Esophagus mucosa (tissue), 1 donor: ENCODE data around the gene LRRK1. TPM values are rescaled to one million over a fixed set of nuclear protein-coding genes. Genes with fewer than 3 reads are reported as not detected.

Experiments
- ATAC-seq: fragments of 200-7000 bp; cut with Tn5 transposase; one replicate; pipeline ENCODE4 v1.9.1; 2020
- total RNA-seq: library from RNA; stranded (reverse); gene quantifications from one replicate; pipeline ENCODE4 v1.2.4, GENCODE V29; 2023
- donor health status: DM: yes; HTN: yes; CAD: no.

The LRRK1 gene
- total RNA-seq, 1 donor from 2014 or later, result 14.2 TPM

GRCh38 chr15:100918034-100918689 lies 995 bp upstream of the LRRK1 start:
- ATAC-seq, result peak; percentile 93

DNA sequence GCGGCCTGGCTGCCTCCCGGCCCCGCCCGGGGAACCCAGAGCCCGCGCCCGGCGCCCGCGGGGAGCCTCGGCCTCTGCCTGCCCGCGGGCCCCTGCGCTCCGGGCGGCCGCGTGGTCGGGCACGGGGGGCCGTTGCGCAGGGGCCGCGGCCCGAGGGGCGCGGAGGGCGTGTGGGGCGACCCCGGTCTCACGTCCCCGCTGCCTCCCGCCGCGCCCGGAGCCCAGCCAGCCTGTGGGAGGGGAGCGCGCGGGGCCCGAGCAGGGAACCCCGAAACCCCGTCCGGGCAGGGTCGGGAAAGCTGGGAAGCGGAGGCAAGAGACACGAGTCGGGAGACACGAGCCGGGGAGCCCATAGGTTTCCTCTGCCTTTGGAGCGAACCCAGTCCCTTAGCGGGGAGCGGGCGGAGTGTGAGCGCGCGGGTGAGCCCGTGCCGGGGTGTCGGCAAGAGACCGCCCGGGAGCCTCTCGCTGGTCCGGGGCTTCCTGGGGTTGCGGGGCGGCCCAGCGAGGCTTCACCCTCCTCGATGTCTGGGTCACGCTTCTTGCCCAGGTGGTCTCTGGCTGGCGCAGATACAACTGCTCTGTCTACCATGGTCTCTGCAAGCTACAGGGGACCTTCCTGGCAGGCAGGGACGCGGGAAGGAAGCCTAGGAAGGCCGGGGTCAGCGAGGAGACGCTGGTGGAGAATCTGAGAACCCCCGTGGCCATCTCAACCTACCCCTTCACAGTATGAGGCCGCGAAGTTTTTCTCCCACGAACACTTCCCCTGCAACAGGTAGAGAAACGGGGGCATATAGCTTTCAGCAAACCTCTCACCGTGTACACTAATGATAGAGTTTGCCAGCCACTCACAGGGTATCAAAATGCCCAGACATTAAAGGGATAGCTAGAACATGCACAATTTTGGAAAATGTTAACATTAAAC lies 586 bp downstream of the LRRK1 start:
- ATAC-seq, result peak; percentile 19

DNA sequence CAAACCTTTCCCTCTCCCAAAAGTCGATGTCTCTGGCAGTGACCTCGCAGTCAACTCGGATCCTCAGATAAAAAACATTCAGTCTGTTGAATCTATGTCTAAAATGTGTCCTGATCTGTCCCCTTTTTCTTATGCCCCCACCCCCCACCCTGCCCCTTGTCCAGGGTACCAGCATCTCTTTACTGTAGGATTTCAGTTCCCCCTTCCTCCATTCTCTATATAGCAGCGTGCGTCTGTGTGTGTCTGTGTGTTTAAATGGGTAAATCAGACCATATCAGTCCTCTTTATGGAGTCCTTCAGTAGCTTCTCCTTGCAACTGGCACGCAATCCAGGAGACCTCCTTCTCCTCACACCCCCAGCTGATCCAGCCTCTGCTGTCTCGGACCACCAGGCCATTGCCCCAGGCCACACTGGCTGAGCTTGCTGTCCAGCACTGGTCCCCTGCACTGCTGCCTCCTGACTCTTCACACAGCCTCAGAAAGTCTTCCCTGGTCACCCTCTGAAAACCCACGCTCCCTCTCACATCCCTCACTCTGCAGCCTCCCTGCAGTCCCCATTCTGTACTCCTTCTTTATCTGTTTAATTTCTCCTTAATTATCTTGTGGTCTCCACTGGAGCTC lies 1.5 kb downstream of the LRRK1 start:
- ATAC-seq, result no peak

DNA sequence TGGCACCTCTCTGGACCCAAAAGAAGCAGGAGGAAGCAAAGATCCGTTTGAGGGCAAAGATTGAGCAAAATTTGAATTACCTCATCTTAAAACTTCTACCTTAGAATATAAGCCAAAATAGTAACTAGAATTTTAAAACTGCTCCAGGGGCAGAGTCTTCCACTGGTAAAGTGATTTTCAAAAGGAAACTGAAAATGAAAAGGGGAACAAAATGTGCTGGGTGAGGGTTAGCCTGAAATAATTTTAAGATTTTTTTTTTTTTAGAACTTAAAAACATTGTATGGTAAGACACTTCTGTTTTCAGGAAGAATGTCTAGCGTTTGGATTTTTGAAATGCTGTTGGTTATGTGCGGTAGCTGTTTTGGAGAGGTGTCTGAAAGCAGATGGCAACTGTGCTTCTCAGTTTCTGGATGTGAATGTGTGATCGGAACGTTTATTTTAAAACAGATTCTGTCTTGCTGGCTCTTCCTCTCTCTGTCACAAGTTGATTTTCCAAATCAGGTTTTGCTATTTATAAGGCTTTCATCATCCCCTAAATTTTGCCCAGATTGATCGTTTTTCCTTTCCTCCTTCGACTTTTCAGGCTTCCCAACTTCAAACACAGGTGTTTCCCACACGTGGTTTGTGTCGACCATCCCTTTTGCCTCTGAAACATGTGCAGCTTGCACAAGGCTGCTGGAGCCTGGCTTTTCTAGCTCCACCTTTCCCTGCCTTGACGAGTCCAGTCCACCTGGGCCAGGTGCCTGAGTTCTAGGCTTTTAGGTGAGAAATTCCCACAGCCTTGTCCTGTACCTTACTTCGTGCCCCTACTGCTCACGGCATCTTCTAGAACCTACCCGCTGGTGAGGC lies 3.3 kb downstream of the LRRK1 start:
- no peak for ATAC-seq

DNA sequence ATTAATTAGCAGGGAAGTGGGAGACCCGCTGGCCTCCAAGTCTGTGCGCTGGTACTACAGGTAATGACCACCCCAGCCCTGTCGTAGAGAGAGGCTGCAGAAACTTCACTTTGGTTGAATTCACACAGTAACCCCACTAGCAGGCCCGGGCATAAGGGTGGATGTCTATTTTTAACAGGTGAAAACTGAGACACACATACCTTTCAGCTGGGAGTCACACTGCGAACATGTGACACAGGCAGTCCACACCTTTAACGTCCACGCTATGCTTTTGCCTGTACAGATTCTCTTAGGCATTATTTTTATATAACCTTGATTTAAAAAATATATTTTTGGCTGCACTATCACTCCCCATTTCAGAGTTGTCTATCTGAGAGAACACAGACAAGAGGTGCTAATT lies 3.9 kb downstream of the LRRK1 start:
- ATAC-seq, result no peak

- ATAC-seq, result no peak
These were observed 4.7 kb downstream of the LRRK1 start for GRCh38 chr15:100923902-100924301.

DNA sequence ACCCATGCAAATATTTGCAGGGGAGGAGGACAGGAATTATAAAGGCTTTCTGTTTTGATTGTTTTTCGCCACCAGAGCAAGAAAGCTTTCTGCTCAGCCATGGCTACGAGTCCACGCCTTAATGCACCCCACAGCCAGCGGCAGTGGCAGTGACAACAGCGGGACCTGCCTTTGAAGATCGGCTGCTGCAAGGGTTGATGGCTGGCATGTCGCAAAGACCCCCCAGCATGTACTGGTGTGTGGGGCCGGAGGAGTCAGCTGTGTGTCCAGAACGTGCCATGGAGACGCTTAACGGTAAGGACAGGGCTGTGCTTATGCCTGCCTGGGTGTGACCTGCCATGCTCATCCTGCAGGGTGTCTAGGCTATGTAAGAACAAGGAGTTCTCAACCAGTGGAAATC lies 5.3 kb downstream of the LRRK1 start:
- ATAC-seq, result no peak

DNA sequence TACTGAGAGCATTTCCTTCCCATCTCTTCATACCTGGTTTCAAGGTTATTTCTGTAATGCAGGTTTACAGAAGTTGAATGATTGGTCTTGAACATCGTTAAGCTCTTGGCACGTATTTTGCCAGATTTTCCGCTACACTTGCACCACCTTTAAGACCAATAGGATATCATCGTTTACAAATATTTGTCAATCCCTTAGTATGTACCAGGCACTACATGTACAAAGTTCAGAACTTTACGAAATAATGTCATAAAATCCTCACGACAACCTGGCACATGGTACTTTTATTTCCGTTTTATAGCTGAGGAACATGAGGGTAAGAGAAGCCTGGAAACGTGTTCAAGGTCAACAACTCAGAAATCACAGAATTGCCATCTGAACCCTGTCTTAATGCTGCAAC lies 6.3 kb downstream of the LRRK1 start:
- ATAC-seq, result no peak

DNA sequence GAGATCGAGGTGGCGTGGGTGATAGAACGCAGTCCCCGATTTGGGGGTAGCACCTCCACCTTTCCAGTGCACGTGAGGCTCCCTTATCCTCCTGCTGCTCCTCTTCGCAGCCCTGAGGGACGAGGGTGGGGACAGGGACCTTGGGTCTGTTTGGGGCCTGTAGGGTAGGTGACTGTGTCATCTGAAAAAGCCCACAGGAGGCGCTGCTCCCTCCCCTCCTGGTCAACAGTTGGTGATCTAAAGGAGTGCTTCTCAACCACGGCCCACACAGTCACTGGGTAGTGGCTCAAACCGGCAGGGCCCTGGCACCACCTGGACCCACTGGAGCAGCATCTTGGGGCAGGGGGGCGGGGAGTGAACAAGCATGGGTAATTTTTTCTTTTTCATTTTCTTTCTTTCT lies 7.1 kb downstream of the LRRK1 start:
- no peak for ATAC-seq

DNA sequence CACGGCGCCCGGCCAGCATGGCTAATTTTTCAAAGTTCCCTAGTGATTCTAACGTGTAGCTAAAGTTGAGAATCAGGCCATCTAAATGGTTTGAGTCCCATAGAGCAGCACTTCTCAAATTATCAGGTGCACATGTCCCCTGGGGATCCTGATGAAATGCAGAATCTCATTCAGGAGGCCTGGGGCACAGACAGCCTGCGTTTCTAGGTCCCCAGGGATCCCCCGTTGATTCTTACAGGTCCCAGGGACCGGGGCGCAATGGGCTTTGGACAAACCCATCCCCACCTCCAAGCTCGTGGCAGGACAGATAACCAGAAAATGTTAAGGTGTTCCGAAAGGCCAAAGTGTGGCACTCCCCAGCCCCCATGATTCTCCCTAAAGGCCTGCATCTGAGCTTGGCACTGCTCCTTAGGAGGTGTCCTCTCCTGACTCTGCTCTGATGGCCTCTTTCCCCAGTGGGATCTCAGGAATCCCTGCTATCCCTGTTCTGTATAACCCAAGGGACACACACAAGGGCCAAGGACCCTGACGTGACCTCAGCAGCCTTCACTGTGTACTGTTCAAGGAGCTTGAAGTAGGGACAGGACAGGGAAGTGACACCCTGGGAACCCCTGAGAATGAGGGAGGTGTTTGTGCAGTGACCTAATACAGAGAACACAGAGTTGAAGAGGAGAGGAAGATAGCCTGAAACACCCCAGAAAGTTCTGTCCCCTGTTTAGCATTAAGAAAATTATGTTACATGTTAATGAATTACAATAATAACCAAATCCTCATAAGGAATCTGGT lies 8.0 kb downstream of the LRRK1 start:
- ATAC-seq, result no peak

DNA sequence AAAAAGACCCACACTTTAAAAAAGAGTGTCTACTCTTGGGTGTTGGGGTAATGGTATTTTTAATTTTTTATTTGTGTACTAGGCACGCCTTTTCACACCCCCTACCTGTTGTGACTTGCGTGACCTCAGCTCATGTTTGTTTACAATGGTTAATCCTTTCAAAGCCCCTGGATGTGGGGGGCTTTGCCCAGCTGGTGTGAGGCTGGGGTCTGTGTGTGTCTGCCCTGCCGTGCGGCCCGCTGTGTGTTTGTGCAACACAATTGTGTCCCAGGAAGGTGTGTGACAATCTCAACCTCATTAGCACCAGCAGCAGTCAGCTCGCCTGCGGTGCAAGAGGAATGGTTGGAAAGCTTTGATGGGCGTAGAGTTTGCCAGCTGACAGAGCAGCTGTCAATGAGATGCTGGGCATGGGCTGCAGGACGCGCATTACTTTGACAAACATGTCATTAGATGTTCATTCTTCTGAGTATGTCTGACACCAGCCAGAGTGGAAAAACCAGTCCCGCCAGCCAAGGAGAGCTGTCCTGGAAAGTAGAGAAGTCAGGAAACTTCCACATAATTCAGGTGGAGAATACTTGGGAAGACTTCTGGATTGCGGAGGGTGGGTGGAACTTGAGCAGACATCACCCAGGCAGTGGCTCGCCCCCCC lies 9.6 kb downstream of the LRRK1 start:
- peak; percentile 77 for ATAC-seq

- peak; percentile 87 for ATAC-seq
These were observed 10.5 kb downstream of the LRRK1 start for GRCh38 chr15:100929641-100930042.

DNA sequence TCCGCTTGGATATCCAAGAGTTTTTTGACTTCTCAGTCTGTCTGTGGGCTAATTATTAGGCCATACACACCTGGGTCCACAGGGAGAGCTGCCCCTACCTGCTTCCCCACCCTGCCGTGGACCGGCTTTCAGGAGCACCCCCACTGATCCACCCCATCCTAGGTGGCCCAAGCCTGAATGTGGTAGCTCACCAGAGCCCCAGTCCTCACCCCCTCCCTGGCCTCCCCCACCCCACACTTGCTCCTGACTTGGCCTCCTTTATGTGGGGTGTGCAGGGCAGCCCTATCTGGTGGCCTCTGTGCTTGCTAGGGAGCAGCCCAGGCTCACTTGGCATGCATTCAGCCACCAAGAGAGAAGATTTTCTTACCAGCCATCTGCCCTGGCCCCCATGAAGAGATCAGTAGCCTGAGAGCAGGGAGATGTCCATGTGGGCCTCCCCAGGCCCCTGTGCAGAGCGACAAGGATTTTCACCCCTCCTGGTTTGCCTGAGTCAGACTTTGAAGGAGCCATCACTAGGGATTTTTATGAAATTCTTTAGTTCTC lies 11.2 kb downstream of the LRRK1 start:
- no peak for ATAC-seq

DNA sequence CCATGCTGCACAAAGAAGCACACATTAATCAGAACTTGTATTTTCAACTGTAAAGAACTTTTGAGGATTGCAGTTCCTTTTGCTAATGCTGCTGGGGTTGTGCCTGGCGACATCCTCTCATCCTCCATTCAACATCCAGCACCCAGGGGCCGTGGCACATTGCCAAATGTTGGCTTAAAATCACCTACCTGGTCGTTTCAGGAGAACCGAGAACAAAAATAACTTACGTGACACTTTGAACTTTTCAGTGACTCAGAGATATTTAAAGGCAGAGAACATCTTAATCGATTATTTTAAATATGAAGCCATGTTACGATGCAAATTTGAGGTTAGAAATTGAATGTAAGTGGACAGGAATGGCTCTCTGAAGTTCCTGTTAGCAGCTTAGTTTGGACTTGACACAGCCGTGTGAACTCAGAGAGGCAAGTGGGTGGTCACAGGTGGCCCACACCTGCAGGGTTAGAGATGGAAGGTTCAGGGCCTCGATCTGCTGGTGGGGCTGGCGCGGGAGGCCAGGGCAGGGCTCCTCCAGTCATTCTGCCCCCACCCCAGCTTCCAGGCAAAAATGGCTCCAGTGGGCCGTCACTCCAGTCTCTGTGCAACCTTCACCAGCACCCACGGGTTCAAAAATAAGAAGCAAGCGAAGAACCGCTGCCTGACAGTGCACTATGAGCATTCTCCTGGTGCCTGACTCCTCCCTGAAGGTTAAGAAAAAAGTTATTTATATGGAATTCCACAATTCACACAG lies 12.2 kb downstream of the LRRK1 start:
- no peak for ATAC-seq

DNA sequence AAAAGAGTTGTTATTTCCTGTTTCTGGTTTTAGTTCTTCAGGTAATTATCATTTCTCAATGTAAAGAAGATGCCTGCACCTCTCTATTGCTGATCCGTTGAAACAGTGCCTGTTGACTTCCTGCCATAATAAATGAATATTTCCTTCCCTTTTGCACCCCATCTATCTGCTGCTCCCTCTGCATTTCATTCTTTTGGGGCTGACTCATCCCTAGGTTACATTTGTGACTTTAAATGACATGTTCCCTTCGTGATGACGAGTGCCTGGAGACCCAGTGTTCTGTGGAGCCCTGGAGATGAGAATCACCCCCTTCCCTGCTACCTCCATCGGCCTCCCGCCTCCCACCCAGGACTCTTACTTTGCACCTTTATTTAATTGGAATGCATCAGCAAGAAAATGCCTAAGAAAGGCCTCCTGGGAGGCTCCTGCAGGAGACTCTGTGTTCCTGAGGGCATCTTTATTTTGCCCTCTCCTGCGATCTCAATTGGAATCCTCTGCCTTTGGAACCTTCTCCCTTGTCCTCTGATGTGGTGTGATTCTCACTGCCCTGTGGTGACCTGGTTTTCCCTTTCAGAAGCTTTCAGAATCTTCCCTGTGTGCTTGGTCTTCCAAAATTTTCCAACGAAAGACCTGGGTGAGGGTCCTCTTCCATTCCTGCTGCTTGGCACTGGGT lies 13.7 kb downstream of the LRRK1 start:
- no peak for ATAC-seq

- ATAC-seq, result no peak
These were observed 15.0 kb downstream of the LRRK1 start for GRCh38 chr15:100934166-100934565.

GRCh38 chr15:100934726-100935125 lies 15.6 kb downstream of the LRRK1 start:
- peak; percentile 25 for ATAC-seq

DNA sequence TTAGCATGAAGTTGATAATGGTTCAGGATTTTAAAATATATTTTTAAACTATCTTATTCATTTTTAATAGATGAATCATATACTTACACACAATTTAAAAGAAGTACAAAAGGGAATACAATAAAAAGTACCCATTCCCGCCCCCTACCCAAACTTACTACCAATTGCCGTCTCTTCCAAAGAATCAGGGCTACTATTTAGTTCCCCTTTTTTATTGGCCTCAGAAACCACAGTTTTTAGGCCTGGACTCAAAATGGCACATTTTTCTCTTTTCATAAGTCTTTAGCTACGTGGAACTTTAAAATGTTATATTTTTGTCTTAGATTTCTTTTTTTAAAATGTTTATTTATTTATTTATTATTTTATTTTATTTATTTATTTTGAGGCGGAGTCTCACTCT lies 18.0 kb downstream of the LRRK1 start:
- ATAC-seq, result no peak

- no peak for ATAC-seq
These were observed 20.6 kb downstream of the LRRK1 start for GRCh38 chr15:100939791-100940190.
